AG04449 (cell line): ENCODE data around the gene MGAT4C.

ENCODE experiments used
- CTCF ChIA-PET: fragments of 350-600 bp; formaldehyde crosslinking; extraction: SDS; loops from one replicate; lab custom pipeline; 2021; ENCODE audit warnings: antibody characterized with exemption; lab: Yijun Ruan, JAX
- POLR2A ChIA-PET: fragments of 400-600, 350-600 bp; formaldehyde crosslinking; extraction: SDS; loops from one replicate; lab custom pipeline; 2020; ENCODE audit warnings: antibody characterized with exemption, inconsistent platforms; lab: Yijun Ruan, JAX
- DNase-seq: peaks from one replicate; pipeline ENCODE4 v3.0.0-alpha.2; 2010; ENCODE audit warnings: low read depth, low spot score
- H3K4me3 ChIP-seq: 2 replicates; pipeline ENCODE4 v1.5.1; 2011; ENCODE audit warnings: low read depth, mild to moderate bottlenecking, control low read depth, low read length
- TF ChIP-seq, protein P1 (sequence below): IDR thresholded peaks from one replicate; pipeline ENCODE4 v1.5.1; 2011; ENCODE audit warnings: mild to moderate bottlenecking, moderate library complexity, low read length, control low read depth, inconsistent platforms; ENCODE audit not compliant: insufficient read depth; ENCODE audit errors: missing control alignments

Gene MGAT4C

DNA sequence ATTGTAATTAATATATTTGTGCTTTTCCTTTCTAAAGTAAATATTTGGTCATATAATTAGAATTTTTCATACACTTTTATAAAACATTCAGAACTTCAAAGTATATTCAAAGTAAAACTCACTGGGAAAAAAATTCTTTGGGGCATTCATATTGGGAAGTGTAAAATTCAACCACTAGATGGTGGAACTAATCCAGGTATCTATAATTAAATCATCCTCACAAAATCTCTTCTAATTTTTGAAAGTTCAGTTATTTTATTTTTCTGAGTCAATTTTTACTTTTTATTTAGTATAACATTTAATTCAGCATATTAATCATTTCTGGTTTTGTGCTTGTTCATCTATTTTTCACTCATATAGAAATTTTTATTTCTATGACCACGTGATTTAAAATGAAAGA, 301.1 kb downstream of the MGAT4C start:
- no peak for DNase-seq
- POLR2A ChIA-PET: no interaction called here
- H3K4me3 ChIP-seq: no peak overlapping the region
- CTCF ChIA-PET: no interaction called here
- TF ChIP-seq, protein P1, sequence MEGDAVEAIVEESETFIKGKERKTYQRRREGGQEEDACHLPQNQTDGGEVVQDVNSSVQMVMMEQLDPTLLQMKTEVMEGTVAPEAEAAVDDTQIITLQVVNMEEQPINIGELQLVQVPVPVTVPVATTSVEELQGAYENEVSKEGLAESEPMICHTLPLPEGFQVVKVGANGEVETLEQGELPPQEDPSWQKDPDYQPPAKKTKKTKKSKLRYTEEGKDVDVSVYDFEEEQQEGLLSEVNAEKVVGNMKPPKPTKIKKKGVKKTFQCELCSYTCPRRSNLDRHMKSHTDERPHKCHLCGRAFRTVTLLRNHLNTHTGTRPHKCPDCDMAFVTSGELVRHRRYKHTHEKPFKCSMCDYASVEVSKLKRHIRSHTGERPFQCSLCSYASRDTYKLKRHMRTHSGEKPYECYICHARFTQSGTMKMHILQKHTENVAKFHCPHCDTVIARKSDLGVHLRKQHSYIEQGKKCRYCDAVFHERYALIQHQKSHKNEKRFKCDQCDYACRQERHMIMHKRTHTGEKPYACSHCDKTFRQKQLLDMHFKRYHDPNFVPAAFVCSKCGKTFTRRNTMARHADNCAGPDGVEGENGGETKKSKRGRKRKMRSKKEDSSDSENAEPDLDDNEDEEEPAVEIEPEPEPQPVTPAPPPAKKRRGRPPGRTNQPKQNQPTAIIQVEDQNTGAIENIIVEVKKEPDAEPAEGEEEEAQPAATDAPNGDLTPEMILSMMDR: no peak

- DNase-seq: no peak
These were observed 304.4 kb downstream of the MGAT4C start for GRCh38 chr12:85951823-85952222.

GRCh38 chr12:85949253-85949652, 306.9 kb downstream of the MGAT4C start:
- no peak for DNase-seq
- CTCF ChIA-PET: no interaction called here
- TF ChIP-seq, protein P1: no peak
- H3K4me3 ChIP-seq: no peak overlapping the region
- POLR2A ChIA-PET: no interaction called here

More at GRCh38 chr12:85951823-85952222, 304.4 kb downstream of the MGAT4C start:
- TF ChIP-seq, protein P1: peak; percentile 10
- CTCF ChIA-PET: interaction anchor here (1.0 kb wide), 3 partner anchors 31 to 1562 kb away, joined by 3 read pairs; no protein-coding TSS in a partner anchor
- POLR2A ChIA-PET: no interaction called here
- no peak overlapping the region for H3K4me3 ChIP-seq

GRCh38 chr12:85948340-85948739, 307.9 kb downstream of the MGAT4C start:
- TF ChIP-seq, protein P1: no peak
- ChIA-PET POLR2A (no interaction called here), CTCF (no interaction called here)
- DNase-seq: no peak
- no peak overlapping the region for H3K4me3 ChIP-seq

DNA sequence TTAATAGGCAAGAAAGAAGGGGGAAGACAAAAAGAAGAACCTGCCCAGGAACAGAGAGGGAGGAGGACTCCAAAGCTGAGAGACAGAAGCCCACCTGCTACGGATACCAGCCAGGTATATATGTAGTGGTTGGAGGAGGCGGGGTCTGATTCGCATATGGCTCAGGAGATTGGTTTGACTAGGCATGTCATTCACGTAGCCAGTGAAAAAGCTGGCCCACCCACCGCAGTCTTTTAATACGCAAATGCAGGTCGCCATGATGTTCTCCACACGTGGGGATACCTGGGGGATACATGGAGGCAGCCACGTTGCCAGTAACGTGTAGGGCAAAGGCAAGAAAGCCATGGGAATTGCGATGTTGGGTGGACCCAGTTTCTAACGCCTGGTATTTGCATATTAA, 308.9 kb downstream of the MGAT4C start:
- CTCF ChIA-PET: no interaction called here
- TF ChIP-seq, protein P1: no peak
- no peak overlapping the region for H3K4me3 ChIP-seq
- POLR2A ChIA-PET: no interaction called here
- DNase-seq: no peak

GRCh38 chr12:85946375-85946774, 309.8 kb downstream of the MGAT4C start:
- ChIA-PET CTCF (no interaction called here), POLR2A (no interaction called here)
- TF ChIP-seq, protein P1: no peak
- DNase-seq: no peak
- H3K4me3 ChIP-seq: no peak overlapping the region
